DND-41 (cell line): ENCODE results near the gene KRT25.

ENCODE experiments used
- EZH2 ChIP-seq: IDR thresholded peaks from 3 replicates; pipeline ENCODE4 v1.6.1; 2012; ENCODE audit warnings: borderline replicate concordance, low read depth, mild to moderate bottlenecking, moderate library complexity, low read length, inconsistent platforms; ENCODE audit not compliant: severe bottlenecking
- TF ChIP-seq, protein P1 (sequence below): IDR thresholded peaks from 2 replicates; pipeline ENCODE4 v1.5.1; 2012; ENCODE audit warnings: borderline replicate concordance, low read length, moderate library complexity, mild to moderate bottlenecking; ENCODE audit not compliant: poor library complexity, severe bottlenecking; ENCODE audit errors: extremely low read depth

DNA sequence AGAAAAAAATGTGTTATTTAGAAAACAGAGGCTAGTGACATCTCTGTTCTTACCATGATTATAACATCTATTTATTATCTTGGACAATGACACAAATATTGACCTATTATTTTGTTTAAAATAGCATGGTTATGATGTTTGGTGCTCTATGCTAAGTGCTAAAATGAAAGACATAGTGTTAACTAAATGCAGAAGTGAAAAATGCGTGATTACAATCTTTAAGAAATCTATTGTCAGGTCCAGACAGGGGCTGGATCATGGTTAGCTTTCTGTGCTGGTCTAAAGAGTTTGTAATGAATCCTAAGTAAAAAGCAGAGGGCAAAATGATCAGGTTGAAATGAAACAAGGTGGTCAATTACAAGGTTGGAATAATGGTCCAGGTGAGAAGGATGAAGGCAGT is 45.2 kb upstream of the KRT25 start:
- TF ChIP-seq, protein P1, sequence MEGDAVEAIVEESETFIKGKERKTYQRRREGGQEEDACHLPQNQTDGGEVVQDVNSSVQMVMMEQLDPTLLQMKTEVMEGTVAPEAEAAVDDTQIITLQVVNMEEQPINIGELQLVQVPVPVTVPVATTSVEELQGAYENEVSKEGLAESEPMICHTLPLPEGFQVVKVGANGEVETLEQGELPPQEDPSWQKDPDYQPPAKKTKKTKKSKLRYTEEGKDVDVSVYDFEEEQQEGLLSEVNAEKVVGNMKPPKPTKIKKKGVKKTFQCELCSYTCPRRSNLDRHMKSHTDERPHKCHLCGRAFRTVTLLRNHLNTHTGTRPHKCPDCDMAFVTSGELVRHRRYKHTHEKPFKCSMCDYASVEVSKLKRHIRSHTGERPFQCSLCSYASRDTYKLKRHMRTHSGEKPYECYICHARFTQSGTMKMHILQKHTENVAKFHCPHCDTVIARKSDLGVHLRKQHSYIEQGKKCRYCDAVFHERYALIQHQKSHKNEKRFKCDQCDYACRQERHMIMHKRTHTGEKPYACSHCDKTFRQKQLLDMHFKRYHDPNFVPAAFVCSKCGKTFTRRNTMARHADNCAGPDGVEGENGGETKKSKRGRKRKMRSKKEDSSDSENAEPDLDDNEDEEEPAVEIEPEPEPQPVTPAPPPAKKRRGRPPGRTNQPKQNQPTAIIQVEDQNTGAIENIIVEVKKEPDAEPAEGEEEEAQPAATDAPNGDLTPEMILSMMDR = no peak
- no peak for TF ChIP-seq EZH2
